Brain pericyte (primary cell): ENCODE data around the gene FARP1.

Source experiments
- DNase-seq: peaks from one replicate; pipeline ENCODE4 v3.0.0-alpha.2; 2012; ENCODE audit warnings: low read depth, low spot score

FARP1 gene

GRCh38 chr13:98496479-98496791 is 353.5 kb downstream of the FARP1 start:
- no peak for DNase-seq

- no peak for DNase-seq
Observed at GRCh38 chr13:98496966-98497365, 354.1 kb downstream of the FARP1 start.

GRCh38 chr13:98500963-98501421 is 358.1 kb downstream of the FARP1 start:
- DNase-seq = no peak

GRCh38 chr13:98503175-98504028 is 360.5 kb downstream of the FARP1 start:
- DNase-seq = no peak

GRCh38 chr13:98504029-98504351 is 361.1 kb downstream of the FARP1 start:
- no peak for DNase-seq

GRCh38 chr13:98504371-98504963 is 361.6 kb downstream of the FARP1 start:
- no peak for DNase-seq
